H9 (cell line): ENCODE measurements around the gene FMNL3. TPM values are rescaled to one million over a fixed set of nuclear protein-coding genes. Genes with fewer than 3 reads are reported as not detected.
"Not testable (repeated sequence)": the region's sequence is repeated elsewhere in the genome, so short reads cannot be mapped to it uniquely, and the experiment has no call there.

Experiments
- DNase-seq: peaks from one replicate; pipeline ENCODE4 v3.0.0-alpha.2; 2017
- H2AFZ ChIP-seq: one replicate; pipeline ENCODE4 v1.6.1; 2013; ENCODE audit warnings: mild to moderate bottlenecking, low read length, control low read depth, moderate library complexity
- H2AK5ac ChIP-seq: 2 replicates; pipeline ENCODE4 v1.6.1; 2013; ENCODE audit warnings: low read length, control low read depth, mixed read lengths; ENCODE audit not compliant: insufficient read length
- H2BK120ac ChIP-seq: one replicate; pipeline ENCODE4 v1.6.1; 2013; ENCODE audit warnings: low read depth, mild to moderate bottlenecking, low read length, control low read depth, inconsistent platforms; ENCODE audit not compliant: poor library complexity, severe bottlenecking
- H2BK12ac ChIP-seq: 2 replicates; pipeline ENCODE4 v1.6.1; 2013; ENCODE audit warnings: low read length, control low read depth, mixed read lengths, low read depth; ENCODE audit not compliant: insufficient read length
- H2BK15ac ChIP-seq: 2 replicates; pipeline ENCODE4 v1.6.1; 2013; ENCODE audit warnings: low read depth, low read length, control low read depth
- H2BK20ac ChIP-seq: one replicate; pipeline ENCODE4 v1.6.1; 2013; ENCODE audit warnings: low read depth, mild to moderate bottlenecking, low read length, control low read depth, inconsistent platforms; ENCODE audit not compliant: poor library complexity, severe bottlenecking
- H2BK5ac ChIP-seq: 2 replicates; pipeline ENCODE4 v1.6.1; 2013; ENCODE audit warnings: low read length, control low read depth, mixed read lengths; ENCODE audit not compliant: insufficient read length
- H3K14ac ChIP-seq: 2 replicates; pipeline ENCODE4 v1.6.1; 2013; ENCODE audit warnings: low read length, control low read depth; ENCODE audit not compliant: insufficient read depth
- H3K18ac ChIP-seq: 2 replicates; pipeline ENCODE4 v1.6.1; 2013; ENCODE audit warnings: low read depth, mild to moderate bottlenecking, mixed read lengths, low read length, control low read depth; ENCODE audit not compliant: insufficient read length
- H3K23ac ChIP-seq: 2 replicates; pipeline ENCODE4 v1.6.1; 2013; ENCODE audit warnings: low read length, control low read depth, mixed read lengths, low read depth; ENCODE audit not compliant: insufficient read length
- H3K23me2 ChIP-seq: 2 replicates; pipeline ENCODE4 v1.6.1; 2013; ENCODE audit warnings: low read depth, mild to moderate bottlenecking, mixed read lengths, low read length, control low read depth; ENCODE audit not compliant: insufficient read length, poor library complexity, severe bottlenecking
- H3K27ac ChIP-seq: 2 replicates; pipeline ENCODE4 v1.5.1; 2013; ENCODE audit warnings: low read length, control low read depth, mixed read lengths, low read depth; ENCODE audit not compliant: insufficient read length
- H3K27me3 ChIP-seq: 2 replicates; pipeline ENCODE4 v1.6.1; 2013; ENCODE audit warnings: low read length, control low read depth, inconsistent platforms; ENCODE audit not compliant: insufficient read depth
- H3K4ac ChIP-seq: 2 replicates; pipeline ENCODE4 v1.6.1; 2013; ENCODE audit warnings: low read depth, mild to moderate bottlenecking, control low read depth, inconsistent platforms, low read length, moderate library complexity
- H3K4me1 ChIP-seq: 2 replicates; pipeline ENCODE4 v1.6.1; 2013; ENCODE audit warnings: low read length, control low read depth, inconsistent platforms; ENCODE audit not compliant: insufficient read depth
- H3K4me2 ChIP-seq: 2 replicates; pipeline ENCODE4 v1.6.1; 2013; ENCODE audit warnings: low read length, control low read depth, mixed read lengths; ENCODE audit not compliant: insufficient read length, insufficient read depth
- H3K56ac ChIP-seq: 2 replicates; pipeline ENCODE4 v1.6.1; 2013; ENCODE audit warnings: low read depth, mild to moderate bottlenecking, mixed read lengths, low read length, control low read depth; ENCODE audit not compliant: insufficient read length
- H3K79me1 ChIP-seq: 2 replicates; pipeline ENCODE4 v1.6.1; 2013; ENCODE audit warnings: low read depth, mild to moderate bottlenecking, moderate library complexity, low read length, control low read depth, inconsistent platforms; ENCODE audit not compliant: insufficient read depth, poor library complexity, severe bottlenecking
- H3K79me2 ChIP-seq: 2 replicates; pipeline ENCODE4 v1.6.1; 2013; ENCODE audit warnings: low read length, control low read depth, inconsistent platforms; ENCODE audit not compliant: insufficient read depth
- H3K9ac ChIP-seq: 2 replicates; pipeline ENCODE4 v1.6.1; 2013; ENCODE audit warnings: low read length, control low read depth, mixed read lengths; ENCODE audit not compliant: insufficient read length; ENCODE audit errors: extremely low read depth
- H3K9me3 ChIP-seq: one replicate; pipeline ENCODE4 v1.6.1; 2013; ENCODE audit warnings: low read depth, low read length, inconsistent platforms; ENCODE audit not compliant: control insufficient read depth
- H3T11ph ChIP-seq: one replicate; pipeline ENCODE4 v1.6.1; 2013; ENCODE audit warnings: mild to moderate bottlenecking, low read length, control low read depth, inconsistent platforms
- H4K20me1 ChIP-seq: one replicate; pipeline ENCODE4 v1.6.1; 2013; ENCODE audit not compliant: control insufficient read depth, insufficient read length, insufficient read depth
- H4K5ac ChIP-seq: 2 replicates; pipeline ENCODE4 v1.6.1; 2013; ENCODE audit warnings: low read depth, mild to moderate bottlenecking, mixed read lengths, low read length, control low read depth; ENCODE audit not compliant: insufficient read length
- H4K8ac ChIP-seq: replicated peaks from 2 replicates; pipeline ENCODE4 v1.6.1; 2013; ENCODE audit warnings: low read length, control low read depth, mixed read lengths, low read depth; ENCODE audit not compliant: insufficient read length
- H4K91ac ChIP-seq: 2 replicates; pipeline ENCODE4 v1.6.1; 2013; ENCODE audit warnings: low read depth, mild to moderate bottlenecking, moderate library complexity, mixed read lengths, low read length, control low read depth; ENCODE audit not compliant: insufficient read length
- H3K27ac Mint-ChIP-seq, 3 experiments: 2 replicates in 2 of 3; 3 replicates in 1 of 3; pipeline ENCODE4 v1.8.0; 2020 to 2021; ENCODE audit warnings: mixed read lengths in 3 of 3, mild to moderate bottlenecking in 1 of 3, moderate library complexity in 1 of 3
- H3K27me3 Mint-ChIP-seq: 2 replicates; pipeline ENCODE4 v1.8.0; 2021; ENCODE audit warnings: low read depth, mild to moderate bottlenecking, moderate library complexity, mixed read lengths
- H3K36me3 Mint-ChIP-seq, 3 experiments: 2 replicates in 2 of 3; 3 replicates in 1 of 3; pipeline ENCODE4 v1.8.0; 2020 to 2021; ENCODE audit warnings: low read depth in 3 of 3, mixed read lengths in 3 of 3; ENCODE audit not compliant: insufficient read depth in 1 of 3
- H3K4me1 Mint-ChIP-seq, 2 experiments: 2 replicates each; pipeline ENCODE4 v1.8.0; 2020; ENCODE audit warnings: mixed read lengths in 2 of 2
- H3K4me3 Mint-ChIP-seq, 2 experiments: 2 replicates in 1 of 2; 3 replicates in 1 of 2; pipeline ENCODE4 v1.8.0; 2020 to 2021; ENCODE audit warnings: mild to moderate bottlenecking in 2 of 2, mixed read lengths in 2 of 2, moderate library complexity in 1 of 2
- H3K9me3 Mint-ChIP-seq, 2 experiments: 2 replicates in 1 of 2; 3 replicates in 1 of 2; pipeline ENCODE4 v1.8.0; 2020; ENCODE audit warnings: mild to moderate bottlenecking in 2 of 2, mixed read lengths in 2 of 2, moderate library complexity in 1 of 2
- WGBS: extraction: QIAGEN DNeasy Blood & Tissue Kit; methylation state at CpG from one replicate; pipeline ENCODE4 v1.1.7; 2013; ENCODE audit warnings: missing lambda C conversion rate, low lambda C conversion rate, mixed read lengths; ENCODE audit not compliant: insufficient read length; ENCODE audit errors: extremely low coverage; 5-methylcytosine and 5-hydroxymethylcytosine counted together
- total RNA-seq: library from RNA; stranded (reverse); gene quantifications from 2 replicates; pipeline ENCODE4 v1.2.1, GENCODE V29; 2021
- TF ChIP-seq, protein P1 (sequence below): fragments of 200-600 bp; sonication (generic); conservative IDR thresholded peaks from 3 replicates; pipeline ENCODE4 v1.8.0; 2021; ENCODE audit warnings: antibody characterized with exemption, mild to moderate bottlenecking

FMNL3 gene
- total RNA-seq, 1 experiment from 2014 or later = 22.8 TPM

DNA sequence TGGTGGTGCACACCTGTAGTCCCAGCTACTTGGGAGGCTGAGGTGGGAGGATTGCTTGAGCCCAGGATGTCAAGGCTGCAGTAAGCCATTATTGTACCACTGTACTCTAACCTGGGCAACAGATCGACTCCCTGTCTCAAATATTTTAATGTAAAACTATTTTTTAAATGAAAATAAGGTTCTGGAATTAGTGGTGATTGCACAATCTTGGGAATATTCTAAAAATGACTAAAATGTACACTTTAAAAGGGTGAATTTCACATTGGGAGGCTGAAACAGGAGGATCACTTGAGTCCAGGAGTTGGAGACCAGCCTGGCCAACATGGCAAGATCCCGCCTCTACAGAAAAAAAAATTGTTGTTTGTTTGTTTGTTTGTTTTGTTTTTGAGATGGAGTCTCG is 21.2 kb upstream of the FMNL3 start:
- H3T11ph ChIP-seq = no peak overlapping the region
- no peak overlapping the region for H3K9ac ChIP-seq
- H3K23me2 ChIP-seq = no peaks in the 10 kb centered on the region
- no peaks in the 10 kb centered on the region for H3K4me1 ChIP-seq
- WGBS = no CpG with 5 or more reads among the region's 3 CpGs
- Mint-ChIP-seq H3K4me1 (no peaks in the 10 kb centered on the region), H3K27ac (no peak overlapping the region), H3K4me3 (no peak overlapping the region), H3K36me3 (no peaks in the 10 kb centered on the region), H3K27me3 (peaks cover 10% of the 10 kb centered on the region), H3K9me3 (no peaks in the 10 kb centered on the region)
- H3K79me1 ChIP-seq = no peaks in the 10 kb centered on the region
- H3K18ac ChIP-seq = no peak overlapping the region
- H2BK5ac ChIP-seq = no peak overlapping the region
- H2BK15ac ChIP-seq = no peak overlapping the region
- H4K5ac ChIP-seq = no peak overlapping the region
- no peak overlapping the region for H3K14ac ChIP-seq
- TF ChIP-seq, protein P1, sequence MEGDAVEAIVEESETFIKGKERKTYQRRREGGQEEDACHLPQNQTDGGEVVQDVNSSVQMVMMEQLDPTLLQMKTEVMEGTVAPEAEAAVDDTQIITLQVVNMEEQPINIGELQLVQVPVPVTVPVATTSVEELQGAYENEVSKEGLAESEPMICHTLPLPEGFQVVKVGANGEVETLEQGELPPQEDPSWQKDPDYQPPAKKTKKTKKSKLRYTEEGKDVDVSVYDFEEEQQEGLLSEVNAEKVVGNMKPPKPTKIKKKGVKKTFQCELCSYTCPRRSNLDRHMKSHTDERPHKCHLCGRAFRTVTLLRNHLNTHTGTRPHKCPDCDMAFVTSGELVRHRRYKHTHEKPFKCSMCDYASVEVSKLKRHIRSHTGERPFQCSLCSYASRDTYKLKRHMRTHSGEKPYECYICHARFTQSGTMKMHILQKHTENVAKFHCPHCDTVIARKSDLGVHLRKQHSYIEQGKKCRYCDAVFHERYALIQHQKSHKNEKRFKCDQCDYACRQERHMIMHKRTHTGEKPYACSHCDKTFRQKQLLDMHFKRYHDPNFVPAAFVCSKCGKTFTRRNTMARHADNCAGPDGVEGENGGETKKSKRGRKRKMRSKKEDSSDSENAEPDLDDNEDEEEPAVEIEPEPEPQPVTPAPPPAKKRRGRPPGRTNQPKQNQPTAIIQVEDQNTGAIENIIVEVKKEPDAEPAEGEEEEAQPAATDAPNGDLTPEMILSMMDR = no peak
- no peak overlapping the region for H2BK20ac ChIP-seq
- H3K27me3 ChIP-seq = no peaks in the 10 kb centered on the region; the same call in 1 of the 2 replicates
- H2BK12ac ChIP-seq = no peak overlapping the region
- H3K4me2 ChIP-seq = no peak overlapping the region
- H2AK5ac ChIP-seq = no peak overlapping the region
- H3K27ac ChIP-seq = no peak overlapping the region
- no peak overlapping the region for H3K56ac ChIP-seq
- no peak overlapping the region for H2BK120ac ChIP-seq
- H4K91ac ChIP-seq = no peak overlapping the region
- no peak overlapping the region for H4K8ac ChIP-seq
- H3K23ac ChIP-seq = no peak overlapping the region
- no peaks in the 10 kb centered on the region for H4K20me1 ChIP-seq
- DNase-seq = no peak
- H3K79me2 ChIP-seq = no peaks in the 10 kb centered on the region
- no peaks in the 10 kb centered on the region for H3K9me3 ChIP-seq
- no peak overlapping the region for H3K4ac ChIP-seq
- no peak overlapping the region for H2AFZ ChIP-seq

DNA sequence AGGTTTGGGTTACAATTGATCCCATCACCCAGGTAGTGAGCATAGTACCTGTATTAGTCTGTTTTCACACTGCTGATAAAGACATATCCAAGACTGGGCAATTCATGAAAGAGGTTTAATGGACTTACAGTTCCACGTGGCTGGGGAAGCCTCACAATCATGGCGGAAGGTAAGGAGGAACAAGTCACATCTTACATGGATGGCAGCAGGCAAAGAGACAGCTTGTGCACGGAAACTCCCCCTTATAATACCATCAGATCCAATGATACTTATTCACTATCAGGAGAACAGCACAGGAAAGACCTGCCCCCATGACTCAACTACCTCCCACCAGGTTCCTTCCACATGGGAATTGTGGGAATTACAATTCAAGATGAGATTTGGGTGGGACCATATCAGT is 14.2 kb upstream of the FMNL3 start:
- H3K79me2 ChIP-seq, H3K23ac ChIP-seq, H3K4me3 Mint-ChIP-seq, H3K4me1 Mint-ChIP-seq, H3K4me1 ChIP-seq, H3T11ph ChIP-seq, H2BK5ac ChIP-seq, H3K18ac ChIP-seq, H3K9ac ChIP-seq, H3K9me3 ChIP-seq, H3K36me3 Mint-ChIP-seq, H2AFZ ChIP-seq, H3K4me2 ChIP-seq, H2BK12ac ChIP-seq, DNase-seq, H3K23me2 ChIP-seq, H2BK15ac ChIP-seq, H4K91ac ChIP-seq, H3K79me1 ChIP-seq, H4K20me1 ChIP-seq, H3K27ac ChIP-seq, H4K8ac ChIP-seq, H2AK5ac ChIP-seq, H3K27ac Mint-ChIP-seq, H2BK120ac ChIP-seq, H3K9me3 Mint-ChIP-seq, H3K14ac ChIP-seq, H3K4ac ChIP-seq, H3K27me3 ChIP-seq, H4K5ac ChIP-seq, H3K56ac ChIP-seq, H2BK20ac ChIP-seq: not testable (repeated sequence)
- H3K27me3 Mint-ChIP-seq = peaks cover 10% of the 10 kb centered on the region
- WGBS = no CpG with 5 or more reads among the region's 3 CpGs
